NCI-H128 (cell line): ENCODE results near the gene TRPM4.
"Not testable (repeated sequence)": the region's sequence is repeated elsewhere in the genome, so short reads cannot be mapped to it uniquely, and the experiment has no call there.

ENCODE experiments used
- DNase-seq: peaks from one replicate; lab custom pipeline; 2025; ENCODE audit not compliant: unreplicated experiment; lab: John Stamatoyannopoulos, UW

Gene TRPM4

GRCh38 chr19:49186108-49186507 lies 28.5 kb downstream of the TRPM4 start:
- no peak for DNase-seq

GRCh38 chr19:49188626-49189200 lies 31.1 kb downstream of the TRPM4 start:
- DNase-seq = no peak

DNA sequence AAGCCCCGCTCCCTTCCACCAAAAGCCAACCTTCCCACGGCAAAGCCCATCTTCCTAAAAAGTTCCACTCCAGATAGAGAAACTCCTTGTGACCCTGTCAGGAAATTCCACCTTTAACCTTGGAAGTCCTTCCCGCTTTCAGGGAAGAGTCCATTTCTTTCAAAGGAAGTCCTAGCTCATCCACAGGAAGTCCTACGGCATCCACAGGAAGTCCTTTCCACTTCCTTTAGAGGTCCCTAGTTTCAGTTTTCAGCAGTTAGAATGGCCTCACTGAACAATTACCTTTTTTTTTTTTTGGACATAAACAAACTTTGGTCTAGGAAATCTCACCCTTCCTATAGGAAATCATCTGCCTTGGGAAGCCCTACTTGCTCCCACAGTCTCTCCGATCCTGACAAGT lies 31.7 kb downstream of the TRPM4 start:
- no peak for DNase-seq

DNA sequence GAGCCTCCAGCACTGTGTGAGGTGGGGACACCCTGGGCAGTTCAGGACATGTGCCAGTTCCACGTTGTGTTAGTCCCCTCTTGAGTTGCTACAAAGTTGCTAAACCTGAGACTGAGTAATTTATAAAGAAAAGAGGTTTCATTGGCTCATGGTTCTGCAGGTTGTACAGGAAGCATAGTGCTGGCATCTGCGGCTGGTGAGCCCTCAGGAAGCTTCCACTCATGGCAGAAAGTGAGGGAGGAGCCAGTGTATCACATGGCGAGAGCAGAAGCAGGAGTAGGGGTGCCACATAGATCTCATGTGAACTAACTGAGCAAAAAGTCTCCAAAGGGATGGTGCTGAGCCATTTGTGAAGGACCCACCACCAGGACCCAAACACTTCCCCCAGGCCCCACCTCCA lies 33.2 kb downstream of the TRPM4 start:
- no peak for DNase-seq

DNA sequence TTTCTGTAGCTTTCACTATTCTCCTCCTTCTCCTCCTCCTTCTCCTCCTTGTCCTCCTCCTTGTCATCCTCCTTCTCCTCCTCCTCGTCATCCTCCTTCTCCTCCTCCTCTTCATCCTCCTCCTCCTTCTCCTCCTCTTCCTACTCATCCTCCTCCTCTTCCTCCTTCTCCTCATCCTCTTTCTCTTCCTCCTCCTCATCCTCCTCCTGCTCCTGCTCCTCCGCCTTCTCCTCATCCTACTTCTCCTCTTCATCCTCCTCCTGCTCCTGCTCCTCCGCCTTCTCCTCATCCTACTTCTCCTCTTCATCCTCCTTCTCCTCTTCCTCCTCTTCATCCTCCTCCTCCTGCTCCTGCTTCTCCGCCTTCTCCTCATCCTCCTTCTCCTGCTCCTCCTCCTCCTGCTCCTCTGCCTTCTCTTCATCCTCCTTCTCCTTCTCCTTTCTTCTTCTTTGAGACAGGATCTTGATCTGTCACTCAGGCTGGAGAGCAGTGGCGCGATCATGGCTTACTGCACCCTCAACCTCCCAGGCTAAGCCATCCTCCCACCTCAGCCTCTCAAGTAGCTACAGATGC lies 36.3 kb downstream of the TRPM4 start:
- DNase-seq = no peak

GRCh38 chr19:49194408-49194807 lies 36.8 kb downstream of the TRPM4 start:
- DNase-seq = no peak

DNA sequence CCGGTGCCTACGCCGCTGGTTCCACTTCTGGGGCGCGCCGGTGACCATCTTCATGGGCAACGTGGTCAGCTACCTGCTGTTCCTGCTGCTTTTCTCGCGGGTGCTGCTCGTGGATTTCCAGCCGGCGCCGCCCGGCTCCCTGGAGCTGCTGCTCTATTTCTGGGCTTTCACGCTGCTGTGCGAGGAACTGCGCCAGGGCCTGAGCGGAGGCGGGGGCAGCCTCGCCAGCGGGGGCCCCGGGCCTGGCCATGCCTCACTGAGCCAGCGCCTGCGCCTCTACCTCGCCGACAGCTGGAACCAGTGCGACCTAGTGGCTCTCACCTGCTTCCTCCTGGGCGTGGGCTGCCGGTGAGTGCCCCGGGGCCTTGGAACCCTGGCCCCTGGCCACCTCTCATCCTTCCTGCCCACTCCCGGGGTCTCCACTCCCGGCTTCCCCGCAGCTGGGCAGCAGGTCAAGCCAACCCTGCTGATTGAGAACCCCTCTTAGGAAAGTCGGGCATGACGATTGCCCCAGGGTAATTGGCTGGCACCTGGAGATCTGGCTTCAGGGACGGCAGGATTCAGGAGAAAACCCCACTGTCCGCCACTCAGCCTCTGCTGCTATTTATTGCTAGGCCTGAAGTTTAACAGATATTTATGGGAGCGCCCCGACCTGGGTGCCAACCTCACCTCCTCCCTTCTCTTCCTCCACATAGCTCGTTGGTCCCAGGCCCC lies 39.1 kb downstream of the TRPM4 start:
- no peak for DNase-seq

DNA sequence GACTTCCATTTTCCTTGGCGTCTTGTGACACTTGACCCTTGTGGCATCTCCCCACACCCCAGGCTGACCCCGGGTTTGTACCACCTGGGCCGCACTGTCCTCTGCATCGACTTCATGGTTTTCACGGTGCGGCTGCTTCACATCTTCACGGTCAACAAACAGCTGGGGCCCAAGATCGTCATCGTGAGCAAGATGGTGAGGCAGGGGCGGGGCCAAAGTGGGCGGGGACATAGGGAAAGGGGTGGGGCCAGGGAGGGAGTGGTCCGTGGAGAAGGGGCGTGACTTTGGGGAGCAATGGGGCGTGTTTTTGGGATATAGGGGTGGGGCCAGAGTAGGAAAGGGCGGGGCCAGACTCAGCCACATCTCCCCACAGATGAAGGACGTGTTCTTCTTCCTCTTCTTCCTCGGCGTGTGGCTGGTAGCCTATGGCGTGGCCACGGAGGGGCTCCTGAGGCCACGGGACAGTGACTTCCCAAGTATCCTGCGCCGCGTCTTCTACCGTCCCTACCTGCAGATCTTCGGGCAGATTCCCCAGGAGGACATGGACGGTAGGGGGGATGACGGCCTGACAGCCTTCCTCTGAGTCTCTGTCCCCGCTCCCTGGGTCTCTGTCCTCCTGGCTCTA lies 42.8 kb downstream of the TRPM4 start:
- DNase-seq = no peak

DNA sequence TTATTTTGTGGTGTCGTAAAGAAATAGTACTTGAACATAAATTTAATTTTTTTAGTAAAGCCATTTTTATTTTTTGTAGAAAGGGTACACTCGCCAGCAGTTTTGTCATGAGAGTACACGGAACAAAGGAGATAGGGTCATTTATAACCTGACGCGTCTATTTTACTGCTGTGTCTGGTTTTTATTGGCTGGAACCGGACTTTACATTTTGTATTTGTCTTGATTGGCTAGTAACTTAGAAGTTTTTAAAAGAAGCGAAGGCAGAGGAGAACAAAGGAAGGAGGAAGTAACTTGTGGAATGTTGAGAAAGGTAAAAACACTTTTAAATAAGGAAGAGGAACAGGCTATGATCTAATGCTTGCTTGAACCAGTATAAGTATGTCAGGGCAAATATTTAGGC lies 43.5 kb downstream of the TRPM4 start:
- no peak for DNase-seq

DNA sequence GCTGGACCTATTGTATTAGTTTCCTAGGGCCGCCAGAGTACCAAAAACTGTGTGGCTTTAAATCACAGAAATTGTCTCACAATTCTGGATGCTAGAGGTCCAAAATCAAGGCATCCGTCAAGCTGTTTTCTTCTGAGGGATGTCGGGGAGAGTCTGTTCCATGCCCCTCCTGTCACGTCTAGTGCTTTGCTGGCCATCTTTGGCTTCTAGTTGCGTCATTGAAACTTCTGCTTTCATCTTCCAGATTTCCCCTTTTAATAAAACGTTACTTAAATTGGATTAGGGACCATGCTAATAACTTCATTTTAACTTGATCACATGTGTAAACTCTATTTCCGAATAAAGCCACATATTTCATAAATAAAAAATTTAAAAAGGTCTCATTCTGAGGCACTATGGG lies 47.5 kb downstream of the TRPM4 start:
- DNase-seq = no peak

- DNase-seq = not testable (repeated sequence)
Observed at GRCh38 chr19:49209502-49209901, 51.9 kb downstream of the TRPM4 start.

GRCh38 chr19:49210108-49210900 lies 52.7 kb downstream of the TRPM4 start:
- DNase-seq = no peak

DNA sequence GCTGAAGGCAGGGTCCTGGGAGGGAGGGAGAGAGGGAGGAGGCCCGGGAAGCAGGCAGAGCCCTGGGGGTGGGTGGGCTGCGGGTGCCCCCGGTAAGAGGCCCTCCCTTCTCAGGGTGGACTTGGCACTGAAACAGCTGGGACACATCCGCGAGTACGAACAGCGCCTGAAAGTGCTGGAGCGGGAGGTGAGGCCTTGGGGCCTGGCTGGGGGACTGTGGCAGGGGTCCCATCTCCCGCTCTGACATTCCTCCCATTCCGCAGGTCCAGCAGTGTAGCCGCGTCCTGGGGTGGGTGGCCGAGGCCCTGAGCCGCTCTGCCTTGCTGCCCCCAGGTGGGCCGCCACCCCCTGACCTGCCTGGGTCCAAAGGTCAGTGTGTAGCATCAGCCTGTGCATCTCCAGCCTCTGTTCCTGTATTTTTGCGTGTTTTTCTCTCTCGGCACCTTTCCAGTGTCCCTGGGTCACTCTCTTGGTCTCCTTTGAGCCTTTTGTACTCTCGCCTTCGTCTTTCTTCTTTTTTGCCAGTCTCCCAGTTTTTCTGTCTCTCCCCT lies 53.4 kb downstream of the TRPM4 start:
- DNase-seq = no peak

GRCh38 chr19:49212016-49212701 lies 54.6 kb downstream of the TRPM4 start:
- DNase-seq = peak; percentile 17

DNA sequence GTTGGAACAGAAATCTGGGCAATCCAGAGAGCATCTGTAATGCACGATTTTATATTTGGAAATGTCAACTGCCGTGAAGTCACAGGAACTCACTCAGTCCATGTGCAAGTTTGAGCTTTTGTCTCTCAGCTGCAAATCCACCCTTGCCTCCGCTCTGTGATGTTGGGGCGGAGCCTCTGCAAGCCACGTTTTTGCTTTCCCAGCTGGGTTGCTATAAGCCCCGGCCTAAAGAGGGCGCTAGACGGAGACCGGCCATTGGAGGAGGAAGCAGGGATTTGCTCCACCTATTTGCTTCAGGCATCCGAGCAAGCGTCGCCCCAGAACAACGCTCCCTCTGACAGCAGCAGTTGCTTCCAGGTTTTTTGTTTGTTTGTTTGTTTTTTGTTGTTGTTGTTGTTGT lies 56.2 kb downstream of the TRPM4 start:
- DNase-seq = no peak

DNA sequence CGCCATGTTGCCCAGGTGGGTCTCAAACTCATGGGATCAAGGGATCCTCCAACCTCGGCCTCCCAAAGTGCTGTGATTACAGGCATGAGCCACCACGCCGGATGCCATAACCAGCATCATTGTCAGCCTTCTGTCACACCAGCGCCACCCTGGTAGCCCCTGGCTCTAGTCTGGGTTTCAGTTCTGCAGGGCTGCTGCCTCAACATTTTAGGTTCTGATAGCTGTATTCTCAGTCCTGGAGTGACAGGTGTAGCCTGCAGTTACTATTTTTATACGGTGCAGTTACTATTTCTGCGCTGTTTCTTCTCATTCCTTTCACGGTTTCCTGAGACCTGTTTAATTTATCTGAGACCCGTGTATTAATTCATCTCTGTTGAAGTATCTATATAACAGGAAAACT lies 57.1 kb downstream of the TRPM4 start:
- no peak for DNase-seq

DNA sequence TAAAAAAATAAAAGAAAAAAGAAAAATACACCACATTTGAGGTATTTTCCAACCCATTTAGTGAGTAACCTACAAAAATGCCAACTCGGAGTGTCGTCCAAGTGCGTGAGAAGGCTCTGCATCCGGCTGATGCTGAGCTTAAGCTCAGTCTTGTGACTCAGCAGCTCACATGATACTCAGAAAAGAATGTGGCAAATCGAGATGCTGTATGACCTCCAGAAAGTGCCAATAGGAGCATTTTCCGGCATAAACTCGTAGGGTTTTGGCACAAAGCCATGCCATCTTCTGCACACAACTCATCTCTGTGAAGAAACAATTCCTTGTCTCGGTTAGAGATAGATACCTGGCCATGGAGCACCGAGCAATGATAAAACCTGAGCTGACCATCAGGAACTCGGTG lies 58.5 kb downstream of the TRPM4 start:
- no peak for DNase-seq

DNA sequence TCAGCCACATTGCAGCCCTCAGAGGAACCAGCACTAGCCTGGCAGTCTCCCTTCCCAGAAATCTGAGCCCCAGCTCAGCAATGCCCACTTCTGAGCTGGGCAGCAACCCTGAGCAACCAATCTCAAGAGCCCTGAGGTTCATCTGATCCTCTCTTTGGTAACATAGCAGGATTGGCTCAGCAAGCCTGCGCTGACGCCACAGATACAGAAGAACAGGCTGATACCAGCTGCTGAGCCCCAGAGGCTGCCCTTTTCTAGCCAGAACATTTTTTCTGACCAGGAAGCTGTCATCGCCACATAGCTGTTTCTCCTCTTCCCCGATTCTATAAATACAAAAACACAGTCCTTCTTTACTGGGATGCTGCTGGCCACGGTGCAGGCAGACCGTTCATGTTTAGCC lies 59.8 kb downstream of the TRPM4 start:
- peak; percentile 17 for DNase-seq

DNA sequence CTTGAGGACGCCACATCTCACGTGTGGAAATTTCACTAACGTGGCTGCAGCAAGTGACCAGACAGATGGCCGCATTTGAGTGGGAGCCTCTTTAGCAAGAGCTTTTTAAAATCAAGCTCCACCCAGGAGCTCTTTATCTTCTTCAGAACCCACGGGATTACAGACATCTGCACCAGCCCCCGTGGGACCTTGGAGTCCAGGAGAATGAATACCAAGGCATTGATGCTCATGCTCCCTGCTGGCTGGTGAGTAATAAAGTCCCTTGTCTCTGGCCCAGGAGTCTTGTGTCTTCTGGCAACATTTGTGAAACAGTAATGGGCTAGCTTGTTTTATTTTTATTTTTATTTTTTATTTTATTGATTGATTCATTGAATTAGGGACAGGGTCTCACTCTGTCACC lies 64.4 kb downstream of the TRPM4 start:
- no peak for DNase-seq

DNA sequence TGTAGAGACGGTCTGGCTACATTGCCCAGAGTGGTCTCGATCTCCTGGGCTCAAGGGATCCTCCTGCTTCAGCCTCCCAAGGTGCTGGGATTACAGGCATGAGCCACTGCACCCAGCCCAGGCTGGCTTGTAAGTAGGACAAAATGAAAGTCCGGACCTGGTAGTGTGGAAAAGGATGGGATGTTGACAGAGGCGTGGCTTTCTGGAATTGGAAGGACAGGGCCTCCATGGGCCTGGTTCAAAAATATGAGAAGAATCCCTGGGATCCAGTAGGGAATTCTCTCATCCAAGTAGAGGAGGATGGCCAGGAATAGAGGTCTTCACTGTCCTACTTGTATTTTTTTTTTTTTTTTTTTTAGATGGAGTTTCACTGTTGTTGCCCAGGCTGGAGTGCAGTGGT lies 64.9 kb downstream of the TRPM4 start:
- DNase-seq = no peak

- no peak for DNase-seq
Observed at GRCh38 chr19:49223472-49223871, 65.9 kb downstream of the TRPM4 start.
